Pericardium fibroblast (primary cell): ENCODE results near the gene NAA40. TPM values are rescaled to one million over a fixed set of nuclear protein-coding genes. Genes with fewer than 3 reads are reported as not detected.

Experiments
- total RNA-seq: library from RNA; depleted of rRNA; stranded (reverse); fragments of >200 nt; gene quantifications from 2 replicates; pipeline ENCODE4 v1.2.3, GENCODE V29; 2015

NAA40 gene
- 7.9 and 11.3 TPM in 2 replicates for total RNA-seq

GRCh38 chr11:63938479-63939396 is at the start of gene NAA40:
NAA40 (plus strand) TSS chr11:63939002; CDS start chr11:63939097, 95 bp downstream.

DNA sequence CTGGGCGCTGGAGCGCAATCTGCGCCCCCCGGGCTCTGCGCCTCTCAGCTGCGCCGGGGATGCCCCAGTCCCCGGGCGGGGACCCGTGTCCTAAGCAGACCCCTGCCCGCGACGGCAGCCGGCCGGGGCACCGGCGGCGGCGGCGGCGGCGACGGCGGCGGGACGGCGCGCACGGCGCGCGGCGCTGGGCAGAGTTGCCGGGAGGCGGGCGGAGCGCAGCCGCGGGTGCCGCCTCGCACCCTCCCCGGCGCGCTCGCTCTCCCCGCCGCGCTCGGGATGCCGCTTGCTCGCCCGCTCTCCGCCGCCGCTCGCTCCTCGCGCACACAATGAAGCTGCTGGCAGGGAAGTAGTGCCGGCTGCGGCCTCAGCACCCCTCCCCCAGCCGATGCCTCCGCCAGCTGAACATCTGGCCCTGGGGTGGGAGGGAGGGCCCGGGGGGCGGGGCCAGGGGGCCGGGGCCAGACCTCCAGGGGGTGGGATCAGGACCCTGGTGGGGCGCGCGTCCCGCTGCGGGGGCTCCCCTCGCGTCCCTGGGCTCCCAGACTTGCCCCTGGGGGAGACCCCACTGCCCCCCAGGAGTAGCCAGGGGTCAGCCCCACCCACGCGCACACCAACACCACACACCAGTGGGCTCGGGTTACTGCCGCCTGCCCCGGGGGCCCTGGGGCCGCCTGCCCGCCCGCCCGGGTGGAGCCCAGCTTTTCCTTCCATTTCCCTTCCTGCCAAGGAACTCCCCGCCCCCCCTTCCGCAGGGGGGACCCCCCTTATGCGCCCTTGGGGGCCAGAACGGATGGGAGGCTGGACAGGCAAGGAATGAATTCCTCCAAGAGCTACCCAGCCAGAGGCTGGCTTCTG is 21.7 kb upstream of the NAA40 start, which contains the start of gene RCOR2:
TSS of gene RCOR2 (minus strand) at position 328 of the 855 bp plus-strand sequence. CDS start 708 bp downstream, outside the sequence.

GRCh38 chr11:63974259-63975143 is 35.7 kb downstream of the NAA40 start, which contains the start of gene COX8A:
COX8A (plus strand) TSS chr11:63974620; CDS start chr11:63974681, 61 bp downstream.

GRCh38 chr11:63986156-63986931 is 47.5 kb downstream of the NAA40 start, which contains the start of gene OTUB1:
OTUB1 (plus strand) TSS chr11:63986438; CDS start chr11:63986457, 19 bp downstream.

Other genes starting within 250 kb of the NAA40 start
- 34.9 and 35.2 TPM in 2 replicates for gene ZFTA, start 170.2 kb upstream of the NAA40 start, total RNA-seq
- gene SPINDOC, start 125.5 kb upstream of the NAA40 start, total RNA-seq: 17.3 and 29.2 TPM in 2 replicates
- gene MARK2, start 99.9 kb upstream of the NAA40 start, total RNA-seq: 12.7 and 14.0 TPM in 2 replicates
- gene RCOR2, start 21.8 kb upstream of the NAA40 start, total RNA-seq: 7.8 and 8.4 TPM in 2 replicates
- 324 and 331 TPM in 2 replicates for gene COX8A, start 35.6 kb downstream of the NAA40 start, total RNA-seq
- 83.1 and 89.2 TPM in 2 replicates for gene OTUB1, start 47.4 kb downstream of the NAA40 start, total RNA-seq
- gene FLRT1, start 96.9 kb downstream of the NAA40 start, total RNA-seq: 0.12 and 0.60 TPM in 2 replicates
- gene MACROD1, start 227.1 kb downstream of the NAA40 start, total RNA-seq: 24.4 and 39.9 TPM in 2 replicates
- 88.1 and 90.1 TPM in 2 replicates for gene STIP1, start 247.2 kb downstream of the NAA40 start, total RNA-seq